ENCODE measurements around the gene FJX1. TPM values are rescaled to one million over a fixed set of nuclear protein-coding genes. Genes with fewer than 3 reads are reported as not detected.
"Not testable (repeated sequence)": the region's sequence is repeated elsewhere in the genome, so short reads cannot be mapped to it uniquely, and the experiment has no call there.

The FJX1 gene
- total and polyA plus RNA-seq, 2 experiments from 2014 or later = 1.7 to 4.1 TPM

DNA sequence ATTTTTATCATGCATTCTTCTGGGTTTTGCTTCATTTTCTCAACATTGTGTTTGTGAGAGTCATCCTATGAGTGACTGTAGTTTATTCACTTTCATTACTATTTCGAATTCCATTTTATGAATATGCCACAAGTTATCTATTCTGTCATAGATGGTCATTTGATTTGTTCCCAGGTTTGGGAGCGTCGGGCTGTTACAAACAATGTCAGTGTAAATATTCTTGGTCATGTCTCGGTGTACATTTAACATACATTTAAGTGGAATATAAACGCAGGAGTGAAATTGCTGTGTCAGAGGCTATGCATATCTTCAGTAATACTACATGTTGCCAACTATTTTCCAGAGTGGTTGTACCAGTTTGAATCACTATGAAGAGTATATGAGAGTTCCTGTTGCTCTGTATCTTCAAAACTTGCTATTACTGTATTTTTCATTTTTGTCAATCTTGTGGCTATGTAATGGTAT, 46.7 kb downstream of the FJX1 start:
- no peak overlapping the region for H3K27ac ChIP-seq
- no peak overlapping the region for H3K4me3 ChIP-seq
- no peaks in the 10 kb centered on the region for H3K36me3 ChIP-seq
- TF ChIP-seq CTCF (IDR thresholded peaks at IDR 0.05; ENCODE audit: low read depth, low read length) = no peak
- DNase-seq (ENCODE audit: low read depth in 1 of 2, low spot score in 1 of 2) = no peak
- H3K27me3 ChIP-seq = peaks cover 17% of the 10 kb centered on the region
- H3K9me3 ChIP-seq (ENCODE audit: low read depth) = no peaks in the 10 kb centered on the region
- no peaks in the 10 kb centered on the region for H3K4me1 ChIP-seq (ENCODE audit: low read depth)

GRCh38 chr11:35667257-35667656, 49.0 kb downstream of the FJX1 start:
- Histone ChIP-seq H3K4me3 (no peak overlapping the region), H3K4me1 (ENCODE audit: low read depth) (no peaks in the 10 kb centered on the region), H3K27ac (no peak overlapping the region), H3K9me3 (ENCODE audit: low read depth) (no peaks in the 10 kb centered on the region), H3K36me3 (no peaks in the 10 kb centered on the region), H3K27me3 (no peaks in the 10 kb centered on the region)
- no peak for DNase-seq (ENCODE audit: low read depth in 1 of 2, low spot score in 1 of 2)
- TF ChIP-seq CTCF (IDR thresholded peaks at IDR 0.05; ENCODE audit: low read depth, low read length) = no peak

DNA sequence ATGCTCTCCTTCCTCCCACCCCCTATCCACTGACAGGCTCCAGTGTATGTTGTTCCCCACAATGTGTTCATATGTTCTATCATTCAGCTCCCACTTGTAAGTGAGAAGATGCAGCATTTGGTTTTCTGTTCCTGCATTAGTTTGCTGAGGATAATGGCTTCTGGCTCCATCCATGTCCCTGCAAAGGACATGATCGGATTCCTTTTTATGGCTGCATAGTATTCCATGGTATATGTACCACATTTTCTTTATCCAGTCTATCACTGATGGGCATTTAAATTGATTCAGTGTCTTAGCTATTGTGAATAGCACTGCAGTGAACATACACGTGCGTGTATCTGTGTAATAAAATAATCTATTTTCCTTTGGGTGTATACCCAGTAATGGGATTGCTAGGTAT, 50.1 kb downstream of the FJX1 start:
- DNase-seq (ENCODE audit: low read depth in 1 of 2, low spot score in 1 of 2); H3K27me3 ChIP-seq; H3K9me3 ChIP-seq (ENCODE audit: low read depth); H3K4me3 ChIP-seq; H3K4me1 ChIP-seq (ENCODE audit: low read depth); H3K36me3 ChIP-seq; H3K27ac ChIP-seq: not testable (repeated sequence)

Other genes starting within 250 kb of the FJX1 start
- gene SLC1A2, start 198.9 kb upstream of the FJX1 start, total RNA-seq = 0.92 and 1.3 TPM in 2 replicates
- 0.76 and 1.4 TPM in 2 replicates for gene SLC1A2, start 198.9 kb upstream of the FJX1 start, polyA plus RNA-seq
- gene PAMR1, start 92.8 kb upstream of the FJX1 start, total RNA-seq = 0.35 and 0.77 TPM in 2 replicates
- gene PAMR1, start 92.8 kb upstream of the FJX1 start, polyA plus RNA-seq = 0.15 TPM in 1 of 2 replicates, not detected in the other
- 19.2 and 44.2 TPM in 2 replicates for gene TRIM44, start 44.3 kb downstream of the FJX1 start, total RNA-seq
- 45.7 and 52.1 TPM in 2 replicates for gene TRIM44, start 44.3 kb downstream of the FJX1 start, polyA plus RNA-seq

Measured in cardiac muscle cell (in vitro differentiated cells and primary cell).